H1 (cell line): ENCODE measurements around the gene PRR36. TPM values are rescaled to one million over a fixed set of nuclear protein-coding genes. Genes with fewer than 3 reads are reported as not detected.
A peak's percentile ranks its signal among the peaks of the same experiment; 100 is the strongest.

Experiments used
- CTCF ChIA-PET: fragments of 300-600 bp; sonication (Branson Sonifier 250); formaldehyde crosslinking; loops from one replicate; lab custom pipeline; 2021; ENCODE audit not compliant: partially characterized antibody; lab: Charles Lee
- POLR2A ChIA-PET: fragments of 300-600 bp; sonication (Branson Sonifier 250); formaldehyde crosslinking; loops from one replicate; lab custom pipeline; 2021; ENCODE audit warnings: inconsistent platforms; ENCODE audit not compliant: partially characterized antibody; lab: Charles Lee
- DNase-seq, 2 experiments: peaks; one replicate each; pipeline versions ENCODE4 v3.0.0 to v3.0.0-alpha.2; 2010 to 2022; ENCODE audit warnings: low spot score in 2 of 2, low read depth in 1 of 2, mixed read lengths in 1 of 2
- FAIRE-seq: peaks from 2 replicates; lab custom pipeline; 2011; peaks lifted over from hg19 to GRCh38; lab: Jason Lieb, UNC
- H2AFZ ChIP-seq: 2 replicates; pipeline ENCODE4 v1.8.1; 2012; ENCODE audit warnings: low read length, inconsistent platforms
- H2AK5ac ChIP-seq: 2 replicates; pipeline ENCODE4 v1.6.1; 2013; ENCODE audit warnings: low read depth, low read length
- H2BK120ac ChIP-seq: replicated peaks from 2 replicates; pipeline ENCODE3; 2013; ENCODE audit warnings: low read depth, low read length, inconsistent platforms
- H2BK12ac ChIP-seq: 2 replicates; pipeline ENCODE4 v1.6.1; 2013; ENCODE audit warnings: low read depth, low read length
- H2BK15ac ChIP-seq: 2 replicates; pipeline ENCODE4 v1.6.1; 2013; ENCODE audit warnings: low read length
- H2BK20ac ChIP-seq: 2 replicates; pipeline ENCODE4 v1.6.1; 2013; ENCODE audit warnings: low read length
- H2BK5ac ChIP-seq: 2 replicates; pipeline ENCODE4 v1.6.1; 2013; ENCODE audit warnings: low read depth, low read length
- H3K14ac ChIP-seq: 2 replicates; pipeline ENCODE4 v1.6.1; 2013; ENCODE audit warnings: inconsistent platforms; ENCODE audit not compliant: insufficient read length
- H3K18ac ChIP-seq: 2 replicates; pipeline ENCODE4 v1.6.1; 2013; ENCODE audit warnings: low read length; ENCODE audit errors: extremely low read depth
- H3K23ac ChIP-seq: 2 replicates; pipeline ENCODE4 v1.6.1; 2013; ENCODE audit warnings: inconsistent platforms; ENCODE audit not compliant: insufficient read length
- H3K23me2 ChIP-seq: 2 replicates; pipeline ENCODE4 v1.6.1; 2013; ENCODE audit warnings: low read depth, low read length
- H3K27ac ChIP-seq: 2 replicates; pipeline ENCODE4 v1.6.1; 2011; ENCODE audit warnings: low read depth, low read length, inconsistent platforms
- H3K27me3 ChIP-seq, 4 experiments: replicated peaks in 1 of 4; 1 replicate in 1 of 4; 2 replicates in 3 of 4; pipeline versions ENCODE4 v1.6.1 to v1.8.1; 2011 to 2013; ENCODE audit warnings: low read length in 3 of 4, mild to moderate bottlenecking in 3 of 4, inconsistent platforms in 2 of 4, mixed read lengths in 2 of 4, moderate library complexity in 1 of 4; ENCODE audit not compliant: control insufficient read depth in 3 of 4, insufficient read depth in 3 of 4; ENCODE audit errors: extremely low read depth in 1 of 4
- H3K36me3 ChIP-seq, 4 experiments: 2 replicates each; pipeline versions ENCODE4 v1.6.1 to v1.8.1; 2011 to 2013; ENCODE audit warnings: mild to moderate bottlenecking in 4 of 4, low read length in 3 of 4, moderate library complexity in 2 of 4, control low read depth in 1 of 4, inconsistent platforms in 1 of 4; ENCODE audit not compliant: insufficient read depth in 4 of 4, control insufficient read depth in 2 of 4
- H3K4ac ChIP-seq: replicated peaks from 2 replicates; pipeline ENCODE3; 2013; ENCODE audit warnings: low read length, low read depth, mixed read lengths, inconsistent platforms; ENCODE audit not compliant: insufficient read length
- H3K4me1 ChIP-seq, 4 experiments: replicated peaks in 1 of 4; 1 replicate in 1 of 4; 2 replicates in 3 of 4; pipeline versions ENCODE4 v1.6.1 to v1.8.1; 2011 to 2013; ENCODE audit warnings: low read length in 3 of 4, inconsistent platforms in 2 of 4, mixed read lengths in 1 of 4; ENCODE audit not compliant: insufficient read depth in 4 of 4, control insufficient read depth in 3 of 4
- H3K4me2 ChIP-seq, 2 experiments: 2 replicates each; pipeline versions ENCODE4 v1.6.1 to v1.8.1; 2011 to 2013; ENCODE audit warnings: low read depth in 2 of 2, low read length in 2 of 2, control low read depth in 1 of 2, inconsistent platforms in 1 of 2, mild to moderate bottlenecking in 1 of 2; ENCODE audit not compliant: insufficient read depth in 1 of 2
- H3K4me3 ChIP-seq, 4 experiments: fragments of 200-600, 300-600 bp in 1 of 4; sonication (generic), shearing (Covaris generic), sonication (Bioruptor Twin) in 1 of 4; 2 replicates each; pipeline versions ENCODE4 v1.5.1 to v1.8.1; 2011 to 2016; ENCODE audit warnings: low read length in 4 of 4, low read depth in 3 of 4, control low read depth in 2 of 4, inconsistent platforms in 2 of 4, mild to moderate bottlenecking in 2 of 4, mixed read lengths in 1 of 4, moderate library complexity in 1 of 4; ENCODE audit not compliant: insufficient read depth in 2 of 4; ENCODE audit errors: extremely low read depth in 1 of 4
- H3K56ac ChIP-seq: replicated peaks from 2 replicates; pipeline ENCODE3; 2013; ENCODE audit warnings: low read depth, mild to moderate bottlenecking, mixed read lengths, low read length, inconsistent platforms; ENCODE audit not compliant: insufficient read length
- H3K79me1 ChIP-seq: 2 replicates; pipeline ENCODE4 v1.6.1; 2013; ENCODE audit warnings: low read depth, low read length, control low read depth
- H3K79me2 ChIP-seq, 2 experiments: 2 replicates each; pipeline versions ENCODE4 v1.6.1 to v1.8.1; 2012 to 2013; ENCODE audit warnings: low read length in 2 of 2, mild to moderate bottlenecking in 2 of 2, inconsistent platforms in 1 of 2; ENCODE audit not compliant: insufficient read depth in 2 of 2, control insufficient read depth in 1 of 2
- H3K9ac ChIP-seq, 4 experiments: replicated peaks in 1 of 4; 1 replicate in 1 of 4; 2 replicates in 3 of 4; pipeline versions ENCODE4 v1.6.1 to v1.8.1; 2011 to 2013; ENCODE audit warnings: low read depth in 3 of 4, low read length in 3 of 4, control low read depth in 2 of 4, mild to moderate bottlenecking in 2 of 4, moderate library complexity in 2 of 4, inconsistent platforms in 1 of 4; ENCODE audit errors: extremely low read depth in 1 of 4
- H3K9me3 ChIP-seq, 2 experiments: 2 replicates each; pipeline versions ENCODE4 v1.6.1 to v1.8.1; 2012 to 2013; ENCODE audit warnings: mild to moderate bottlenecking in 2 of 2, moderate library complexity in 2 of 2, control low read depth in 1 of 2, inconsistent platforms in 1 of 2, low read depth in 1 of 2, low read length in 1 of 2, mixed read lengths in 1 of 2; ENCODE audit not compliant: insufficient read depth in 2 of 2
- H4K20me1 ChIP-seq, 2 experiments: replicated peaks in 1 of 2; 2 replicates each; pipeline versions ENCODE3 to v1.8.1; 2011 to 2013; ENCODE audit warnings: inconsistent platforms in 2 of 2, low read length in 2 of 2, mild to moderate bottlenecking in 1 of 2; ENCODE audit not compliant: insufficient read depth in 2 of 2, control insufficient read depth in 1 of 2
- H4K5ac ChIP-seq: 2 replicates; pipeline ENCODE4 v1.6.1; 2013; ENCODE audit warnings: low read length, low read depth, mixed read lengths, inconsistent platforms; ENCODE audit not compliant: insufficient read length
- H4K8ac ChIP-seq: 2 replicates; pipeline ENCODE4 v1.8.0; 2013; ENCODE audit warnings: mild to moderate bottlenecking, moderate library complexity, low read length, inconsistent platforms; ENCODE audit not compliant: insufficient read depth; ENCODE audit errors: extremely low read depth
- H4K91ac ChIP-seq: replicated peaks from 2 replicates; pipeline ENCODE3; 2013; ENCODE audit warnings: low read length, mixed read lengths, inconsistent platforms; ENCODE audit not compliant: insufficient read length
- BACH1 ChIP-seq: IDR thresholded peaks from 2 replicates; pipeline ENCODE4 v1.6.1; 2012; ENCODE audit warnings: low read length, improper control_type of control experiment
- NRF1 ChIP-seq: IDR thresholded peaks from 2 replicates; pipeline ENCODE4 v1.6.1; 2011; ENCODE audit warnings: mild to moderate bottlenecking, low read depth, low read length, improper control_type of control experiment
- RAD21 ChIP-seq, 2 experiments: IDR thresholded peaks in 1 of 2; conservative IDR thresholded peaks in 1 of 2; 2 replicates each; pipeline ENCODE4 v1.6.1; 2011; ENCODE audit warnings: low read depth in 2 of 2, low read length in 2 of 2, improper control_type of control experiment in 1 of 2, inconsistent platforms in 1 of 2, mild to moderate bottlenecking in 1 of 2, moderate library complexity in 1 of 2
- RBBP5 ChIP-seq: IDR thresholded peaks from 2 replicates; pipeline ENCODE4 v1.7.1; 2012; ENCODE audit warnings: low read depth, mild to moderate bottlenecking, inconsistent platforms, low read length, moderate library complexity, borderline replicate concordance
- WGBS, 2 experiments: shearing (Covaris generic) in 1 of 2; methylation state at CpG; one replicate each; pipeline versions ENCODE4 v1.1.6 to v1.1.7; 2013 to 2015; ENCODE audit warnings: low lambda C conversion rate in 2 of 2, mixed read lengths in 2 of 2, inconsistent platforms in 1 of 2, low coverage in 1 of 2, missing lambda C conversion rate in 1 of 2; ENCODE audit not compliant: insufficient replicate concordance in 2 of 2, insufficient coverage in 1 of 2, insufficient read length in 1 of 2; ENCODE audit errors: extremely low coverage in 1 of 2, missing lambda C conversion rate in 1 of 2; 5-methylcytosine and 5-hydroxymethylcytosine counted together
- polyA plus RNA-seq, 7 experiments: library from polyadenylated mRNA; depleted of rRNA in 3 of 7; stranded (reverse) in 5 of 7; unstranded in 2 of 7; fragments of >200 nt in 5 of 7; fragments of 200-250 nt in 2 of 7; gene quantifications; 1 replicate in 5 of 7; 2 replicates in 1 of 7; 4 replicates in 1 of 7; pipeline versions ENCODE4 v1.2.1 to v1.2.3, GENCODE V29; 2011 to 2013; ENCODE audit warnings: missing spikeins in 2 of 7, mixed read lengths in 2 of 7
- total RNA-seq: library from RNA; stranded (reverse); fragmentation: NEBNext Ultra II Directional; extraction: Animal tissue kit (Norgen Biotek cat#: 25700); gene quantifications from 2 replicates; pipeline ENCODE4 v1.2.1, GENCODE V29; 2021
- TF ChIP-seq, protein P1 (sequence below), 3 experiments: IDR thresholded peaks; 1 replicate in 2 of 3; 2 replicates in 1 of 3; pipeline versions ENCODE4 v1.5.1 to v1.6.1; 2011; ENCODE audit warnings: low read length in 3 of 3, mild to moderate bottlenecking in 3 of 3, inconsistent platforms in 2 of 3, low read depth in 1 of 3, moderate library complexity in 1 of 3; ENCODE audit not compliant: insufficient read depth in 1 of 3; ENCODE audit errors: control extremely low read depth in 1 of 3
- TF ChIP-seq, protein P2 (sequence below): IDR thresholded peaks from 2 replicates; pipeline ENCODE4 v1.6.1; 2012; ENCODE audit warnings: inconsistent platforms

Gene PRR36
- total and polyA plus RNA-seq, 2 of the 8 experiments (the other 6 are each of a cell fraction or from before 2014, with no cell fraction given): 1.6 to 23.9 TPM

- H3K23me2 ChIP-seq: peaks cover 15% of the 10 kb centered on the region; the same call in 1 of the 2 replicates
- H3K4me1 ChIP-seq: peaks cover 4 to 33% (median 20%) of the 10 kb centered on the region in 4 experiments; a peak in 6 of 7 replicates
- no peak for DNase-seq
- H2AK5ac ChIP-seq: peak overlapping the region; percentile 90; the same call in 1 of the 2 replicates
- no peak overlapping the region for H3K23ac ChIP-seq
- peak overlapping the region; percentile 92; the same call in 1 of the 2 replicates for H2BK15ac ChIP-seq
- H3K9ac ChIP-seq: peak overlapping the region in 3 of 4 experiments; percentile 2 to 34 (median 20); a peak in 2 of 7 replicates
- H4K91ac ChIP-seq: peak overlapping the region; percentile 90
- peak overlapping the region; percentile 7 for H3K4ac ChIP-seq
- H2BK5ac ChIP-seq: peak overlapping the region; percentile 80; the same call in 1 of the 2 replicates
- H4K8ac ChIP-seq: peak overlapping the region; percentile 69
- H3K79me2 ChIP-seq: no peaks in the 10 kb centered on the region
- CTCF ChIA-PET: interaction anchor here (0.6 to 11.2 kb wide), 21 partner anchors 8 to 340 kb away, joined by 3 to 112 read pairs (median 4); partner anchors contain the start of genes SNAPC2 and TGFBR3L
- H3K4me3 ChIP-seq: peak overlapping the region; percentile 30 to 58 (median 50)
- FAIRE-seq: no peak
- no peak overlapping the region for H2BK20ac ChIP-seq
- H2BK120ac ChIP-seq: no peak overlapping the region
- peak overlapping the region; percentile 60; the same call in 1 of the 2 replicates for H2BK12ac ChIP-seq
- no peaks in the 10 kb centered on the region for H3K79me1 ChIP-seq
- H3K9me3 ChIP-seq: no peaks in the 10 kb centered on the region
- H3K14ac ChIP-seq: no peak overlapping the region
- H3K4me2 ChIP-seq: peak overlapping the region; percentile 74 to 86
- H3K27ac ChIP-seq: no peak overlapping the region
- peaks cover 0 to 10% of the 10 kb centered on the region in 2 experiments for H4K20me1 ChIP-seq
- peaks cover 8 to 40% (median 31%) of the 10 kb centered on the region in 4 experiments for H3K27me3 ChIP-seq
- POLR2A ChIA-PET: interaction anchor here (0.6 to 10.5 kb wide), 10 partner anchors 8 to 82 kb away, joined by 3 to 106 read pairs (median 4); partner anchors contain the start of genes MAP2K7, PRR36, SNAPC2 and TGFBR3L
- H3K36me3 ChIP-seq: no peaks in the 10 kb centered on the region
- H4K5ac ChIP-seq: peak overlapping the region; percentile 57
- no peak overlapping the region for H3K56ac ChIP-seq
- H3K18ac ChIP-seq: peak overlapping the region; percentile 75
- H2AFZ ChIP-seq: no peak overlapping the region; the same call in 1 of the 2 replicates
- WGBS, 2 experiments: 31% methylated on average over 42 of the region's 63 CpGs; no CpG with 5 or more reads in 1 of the 2 experiments
- TF ChIP-seq RBBP5: no peak
- peak in 1 of 2 experiments; percentile 19; a peak in 1 of 4 replicates for TF ChIP-seq RAD21 (IDR thresholded peaks at IDR 0.05 in 1 of 2, conservative IDR thresholded peaks at IDR 0.05 in 1 of 2; ENCODE audit: low read depth in 2 of 2, low read length in 2 of 2)
- TF ChIP-seq NRF1: no peak
- TF ChIP-seq BACH1: peak; percentile 6; the same call in 1 of the 2 replicates
- TF ChIP-seq, protein P1, sequence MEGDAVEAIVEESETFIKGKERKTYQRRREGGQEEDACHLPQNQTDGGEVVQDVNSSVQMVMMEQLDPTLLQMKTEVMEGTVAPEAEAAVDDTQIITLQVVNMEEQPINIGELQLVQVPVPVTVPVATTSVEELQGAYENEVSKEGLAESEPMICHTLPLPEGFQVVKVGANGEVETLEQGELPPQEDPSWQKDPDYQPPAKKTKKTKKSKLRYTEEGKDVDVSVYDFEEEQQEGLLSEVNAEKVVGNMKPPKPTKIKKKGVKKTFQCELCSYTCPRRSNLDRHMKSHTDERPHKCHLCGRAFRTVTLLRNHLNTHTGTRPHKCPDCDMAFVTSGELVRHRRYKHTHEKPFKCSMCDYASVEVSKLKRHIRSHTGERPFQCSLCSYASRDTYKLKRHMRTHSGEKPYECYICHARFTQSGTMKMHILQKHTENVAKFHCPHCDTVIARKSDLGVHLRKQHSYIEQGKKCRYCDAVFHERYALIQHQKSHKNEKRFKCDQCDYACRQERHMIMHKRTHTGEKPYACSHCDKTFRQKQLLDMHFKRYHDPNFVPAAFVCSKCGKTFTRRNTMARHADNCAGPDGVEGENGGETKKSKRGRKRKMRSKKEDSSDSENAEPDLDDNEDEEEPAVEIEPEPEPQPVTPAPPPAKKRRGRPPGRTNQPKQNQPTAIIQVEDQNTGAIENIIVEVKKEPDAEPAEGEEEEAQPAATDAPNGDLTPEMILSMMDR (IDR thresholded peaks at IDR 0.05; ENCODE audit: control extremely low read depth in 1 of 3, insufficient read depth in 1 of 3, low read depth in 1 of 3, low read length in 3 of 3): peak; percentile 9 to 31 (median 31); a peak in 3 of 4 replicates
- TF ChIP-seq, protein P2, sequence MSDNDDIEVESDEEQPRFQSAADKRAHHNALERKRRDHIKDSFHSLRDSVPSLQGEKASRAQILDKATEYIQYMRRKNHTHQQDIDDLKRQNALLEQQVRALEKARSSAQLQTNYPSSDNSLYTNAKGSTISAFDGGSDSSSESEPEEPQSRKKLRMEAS: peak; percentile 77
Observed at GRCh38 chr19:7861619-7862412, 12.4 kb downstream of the PRR36 start.
